Cardiac fibroblast (primary cell): ENCODE measurements around the gene MYCBPAP.

Experiments
- DNase-seq, 2 donors: peaks; one replicate each; pipeline versions ENCODE4 v3.0.0 to v3.0.0-alpha.2; 2010; ENCODE audit warnings: low read depth in 2 of 2
- H3K4me3 ChIP-seq, 2 donors: replicated peaks in 1 of 2; 1 replicate in 1 of 2; 2 replicates in 1 of 2; pipeline ENCODE4 v1.5.1; 2011; ENCODE audit warnings: low read depth in 2 of 2, low read length in 2 of 2, mild to moderate bottlenecking in 2 of 2, moderate library complexity in 1 of 2
- TF ChIP-seq, protein P1 (sequence below): IDR thresholded peaks from one replicate; pipeline ENCODE4 v1.5.1; 2011; ENCODE audit warnings: low read depth, mild to moderate bottlenecking, low read length, inconsistent platforms

The MYCBPAP gene

DNA sequence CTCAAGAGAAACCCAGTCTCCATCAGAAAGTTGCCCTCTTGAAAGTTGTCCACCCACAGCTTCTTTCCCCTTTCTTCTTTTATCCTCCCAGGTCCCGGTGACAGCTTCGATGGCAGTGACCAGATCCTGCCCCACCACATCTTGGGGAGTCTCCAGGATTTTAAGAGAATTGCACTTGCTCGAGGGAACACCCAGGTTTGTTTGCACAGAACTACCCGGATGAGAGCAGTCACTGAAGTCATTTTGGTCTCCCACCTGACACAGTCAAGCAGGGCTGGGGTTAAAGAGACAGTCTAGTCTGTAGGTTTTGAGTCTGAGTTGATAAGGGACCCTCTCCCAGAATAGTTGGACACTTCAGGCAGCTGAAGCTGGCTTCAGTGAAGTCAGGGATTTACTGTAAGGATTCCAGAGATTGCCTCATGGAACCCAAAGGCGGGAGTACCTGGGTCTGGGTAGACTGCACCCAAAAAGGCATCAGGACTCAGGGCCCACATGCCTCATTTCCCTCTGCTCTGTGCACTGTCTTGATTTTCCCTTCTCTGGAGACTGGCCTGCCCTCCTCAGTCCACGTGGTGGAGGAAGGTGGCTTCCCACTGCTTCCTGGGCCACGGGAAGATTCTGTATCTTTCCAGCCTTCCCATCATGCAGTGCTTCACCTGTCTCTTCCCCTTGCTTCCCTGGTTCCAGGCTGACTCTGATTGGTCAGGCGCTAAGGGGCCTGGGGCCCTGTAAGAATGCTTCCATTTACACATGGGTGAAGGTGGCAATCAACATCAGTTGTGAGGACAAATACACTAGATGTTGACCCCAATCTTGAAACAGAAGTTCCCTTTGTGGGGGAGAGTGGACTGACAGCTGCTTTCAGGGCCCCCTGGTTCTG lies 9.5 kb downstream of the MYCBPAP start:
- DNase-seq: no peak
- TF ChIP-seq, protein P1, sequence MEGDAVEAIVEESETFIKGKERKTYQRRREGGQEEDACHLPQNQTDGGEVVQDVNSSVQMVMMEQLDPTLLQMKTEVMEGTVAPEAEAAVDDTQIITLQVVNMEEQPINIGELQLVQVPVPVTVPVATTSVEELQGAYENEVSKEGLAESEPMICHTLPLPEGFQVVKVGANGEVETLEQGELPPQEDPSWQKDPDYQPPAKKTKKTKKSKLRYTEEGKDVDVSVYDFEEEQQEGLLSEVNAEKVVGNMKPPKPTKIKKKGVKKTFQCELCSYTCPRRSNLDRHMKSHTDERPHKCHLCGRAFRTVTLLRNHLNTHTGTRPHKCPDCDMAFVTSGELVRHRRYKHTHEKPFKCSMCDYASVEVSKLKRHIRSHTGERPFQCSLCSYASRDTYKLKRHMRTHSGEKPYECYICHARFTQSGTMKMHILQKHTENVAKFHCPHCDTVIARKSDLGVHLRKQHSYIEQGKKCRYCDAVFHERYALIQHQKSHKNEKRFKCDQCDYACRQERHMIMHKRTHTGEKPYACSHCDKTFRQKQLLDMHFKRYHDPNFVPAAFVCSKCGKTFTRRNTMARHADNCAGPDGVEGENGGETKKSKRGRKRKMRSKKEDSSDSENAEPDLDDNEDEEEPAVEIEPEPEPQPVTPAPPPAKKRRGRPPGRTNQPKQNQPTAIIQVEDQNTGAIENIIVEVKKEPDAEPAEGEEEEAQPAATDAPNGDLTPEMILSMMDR: no peak
- no peak overlapping the region for H3K4me3 ChIP-seq

DNA sequence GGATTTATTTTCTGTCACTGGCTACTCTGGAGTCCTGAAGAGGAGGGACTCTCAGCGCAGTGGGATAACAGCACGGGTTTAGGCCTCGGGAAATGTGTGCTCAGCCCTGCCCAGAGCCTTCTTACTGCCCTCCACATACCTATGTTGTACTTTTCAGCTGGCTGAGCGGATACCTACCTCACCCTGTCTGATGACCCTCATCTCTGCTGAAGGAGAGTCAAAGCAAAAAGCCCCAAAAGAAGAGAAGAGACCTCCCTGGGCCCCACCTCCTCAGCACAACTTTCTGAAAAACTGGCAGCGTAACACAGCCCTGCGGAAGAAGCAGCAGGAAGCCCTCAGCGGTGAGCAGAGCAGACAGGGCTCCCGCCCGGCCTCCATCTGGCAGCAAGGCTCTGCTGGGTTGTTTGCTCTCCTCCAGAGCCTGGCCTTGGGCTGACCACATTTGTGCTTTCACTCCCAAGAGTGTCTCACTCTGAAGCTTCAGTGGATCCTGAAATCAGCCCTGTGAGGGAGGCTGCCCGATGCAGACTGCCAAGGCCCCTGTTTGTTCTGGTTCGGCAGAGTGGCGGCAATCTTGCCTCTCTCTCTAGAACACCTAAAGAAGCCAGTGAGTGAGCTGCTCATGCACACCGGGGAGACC lies 10.3 kb downstream of the MYCBPAP start:
- H3K4me3 ChIP-seq: no peak overlapping the region
- DNase-seq: no peak
- TF ChIP-seq, protein P1: no peak

DNA sequence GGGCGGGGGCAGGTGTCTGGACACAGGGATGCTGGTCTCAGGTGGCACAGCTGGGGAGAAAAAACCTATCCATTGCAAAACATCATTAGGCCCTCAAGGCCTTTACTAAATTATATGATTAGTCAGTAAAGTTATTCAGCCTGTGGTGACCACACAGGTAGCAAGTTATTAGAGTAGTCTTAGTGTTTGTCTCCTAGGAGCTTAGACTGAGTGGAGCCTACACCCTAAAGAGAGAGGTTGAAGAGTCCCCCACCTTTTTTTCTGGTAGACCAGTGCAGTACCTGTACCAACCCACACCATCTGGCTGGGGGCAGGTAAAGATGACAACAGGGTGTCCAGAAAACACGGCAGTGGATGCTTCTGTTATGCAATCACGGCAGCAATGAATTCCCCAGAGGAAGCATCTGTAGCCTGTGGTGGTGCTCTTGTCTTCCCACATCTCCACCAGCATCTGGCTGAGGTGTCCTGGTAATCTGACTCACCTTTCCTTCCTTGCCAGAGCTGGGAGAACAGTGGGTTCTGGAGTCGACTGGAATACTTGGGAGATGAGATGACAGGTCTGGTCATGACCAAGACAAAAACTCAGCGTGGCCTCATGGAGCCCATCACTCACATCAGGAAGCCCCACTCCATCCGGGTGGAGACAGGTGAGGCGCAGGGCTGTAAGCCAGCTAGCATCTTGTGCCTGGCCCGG lies 11.0 kb downstream of the MYCBPAP start:
- TF ChIP-seq, protein P1: no peak
- peak in 1 of 2 donors; percentile 32 for DNase-seq
- no peak overlapping the region for H3K4me3 ChIP-seq

DNA sequence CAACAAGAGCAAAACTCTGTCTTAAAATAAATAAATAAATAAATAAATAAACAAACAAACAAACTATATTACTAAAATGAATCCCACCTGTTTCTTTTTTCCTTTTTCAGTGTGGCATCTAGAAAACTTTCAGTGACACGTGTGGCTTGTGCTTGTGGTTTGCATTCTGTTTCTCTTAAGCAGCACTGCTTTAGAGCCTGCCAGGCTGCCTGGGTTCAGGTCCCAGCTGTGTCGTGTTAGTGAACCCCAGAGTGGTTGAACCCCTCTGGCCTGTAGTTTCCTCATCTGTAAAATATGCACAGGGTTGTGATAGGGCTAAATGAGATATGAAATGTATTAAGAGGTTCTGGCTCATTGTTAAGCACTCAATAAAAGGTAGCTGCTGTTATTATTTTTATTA lies 12.2 kb downstream of the MYCBPAP start:
- H3K4me3 ChIP-seq: no peak overlapping the region
- TF ChIP-seq, protein P1: no peak
- no peak for DNase-seq

DNA sequence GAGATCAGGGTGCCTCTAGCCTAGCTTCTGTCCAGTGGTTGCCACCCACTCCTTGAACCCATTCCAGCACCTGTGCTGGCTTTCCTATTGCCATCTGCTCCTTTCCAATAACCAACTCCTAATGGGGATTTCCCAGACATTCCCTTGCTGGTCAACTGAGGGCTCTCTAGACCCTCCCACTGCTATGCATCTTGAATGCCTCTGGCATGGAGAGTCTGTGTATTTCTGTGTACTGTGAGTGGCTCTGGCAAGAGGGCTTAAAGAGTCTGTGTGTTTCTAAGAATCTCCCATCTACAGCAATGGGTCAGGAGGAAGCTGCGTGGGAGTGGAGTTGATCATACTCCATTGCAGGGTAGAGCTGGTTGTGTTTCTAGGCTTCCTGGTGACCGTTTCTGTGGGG lies 13.3 kb downstream of the MYCBPAP start:
- TF ChIP-seq, protein P1: no peak
- no peak for DNase-seq
- H3K4me3 ChIP-seq: no peak overlapping the region

DNA sequence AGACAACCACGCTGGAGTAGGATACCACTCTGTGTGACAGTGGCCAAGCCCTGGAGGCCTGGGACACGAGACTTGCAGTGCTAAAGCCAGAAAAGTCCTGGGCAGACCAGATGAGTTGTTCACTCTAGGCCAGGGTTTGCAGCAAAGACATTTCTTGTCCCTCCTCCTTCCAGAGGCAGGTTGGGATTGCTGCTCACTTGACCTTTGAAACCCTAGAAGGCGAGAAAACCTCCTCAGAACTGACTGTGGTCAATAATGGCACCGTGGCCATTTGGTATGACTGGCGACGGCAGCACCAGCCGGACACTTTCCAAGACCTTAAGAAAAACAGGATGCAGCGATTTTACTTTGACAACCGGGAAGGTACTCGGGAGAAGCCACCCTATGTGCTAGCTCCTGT lies 14.5 kb downstream of the MYCBPAP start:
- H3K4me3 ChIP-seq: no peak overlapping the region
- TF ChIP-seq, protein P1: no peak
- DNase-seq: no peak
